Caco-2 (cell line): ENCODE results near the gene KCNA10. TPM values are rescaled to one million over a fixed set of nuclear protein-coding genes. Genes with fewer than 3 reads are reported as not detected.

Experiments used
- BruUV-seq: library from RNA; stranded (reverse); fragments of 400-500 nt; replicated peaks from 2 replicates; lab custom pipeline; 2021; lab: Mats Ljungman, UMichigan
- CTCF ChIA-PET: fragments of 300-600 bp; sonication (Branson Sonifier 250); formaldehyde crosslinking; loops from one replicate; lab custom pipeline; 2022; ENCODE audit warnings: antibody characterized with exemption; lab: Charles Lee
- POLR2A ChIA-PET: fragments of 300-600 bp; sonication (Branson Sonifier 250); formaldehyde crosslinking; loops from one replicate; lab custom pipeline; 2022; ENCODE audit warnings: antibody characterized with exemption; lab: Charles Lee
- DNase-seq, 2 experiments: peaks; one replicate each; pipeline versions ENCODE4 v3.0.0 to v3.0.0-alpha.2; 2020 to 2022
- H3K27me3 ChIP-seq: replicated peaks from 2 replicates; pipeline ENCODE4 v1.6.0; 2011; ENCODE audit warnings: low read length; ENCODE audit not compliant: control insufficient read depth, insufficient read depth
- H3K36me3 ChIP-seq: 2 replicates; pipeline ENCODE4 v1.5.1; 2011; ENCODE audit warnings: low read length; ENCODE audit not compliant: control insufficient read depth, insufficient read depth
- H3K4me1 ChIP-seq: fragments of 250-450 bp; sonication (Bioruptor Pico); 2 replicates; pipeline ENCODE4 v1.5.1; 2020; ENCODE audit warnings: mild to moderate bottlenecking
- H3K4me3 ChIP-seq: 2 replicates; pipeline ENCODE4 v1.5.1; 2011; ENCODE audit warnings: low read depth, mild to moderate bottlenecking, control low read depth, low read length
- H3K9me3 ChIP-seq: fragments of 250-450 bp; sonication (Bioruptor Pico); 2 replicates; pipeline ENCODE4 v1.5.1; 2020; ENCODE audit warnings: mild to moderate bottlenecking, moderate library complexity
- H3K27ac Mint-ChIP-seq: one replicate; pipeline ENCODE4 v1.8.0; 2022; ENCODE audit warnings: mixed read lengths; ENCODE audit not compliant: unreplicated experiment
- H3K27me3 Mint-ChIP-seq: one replicate; pipeline ENCODE4 v1.8.0; 2022; ENCODE audit warnings: mixed read lengths; ENCODE audit not compliant: insufficient read depth, unreplicated experiment
- H3K36me3 Mint-ChIP-seq: one replicate; pipeline ENCODE4 v1.8.0; 2022; ENCODE audit warnings: mild to moderate bottlenecking, mixed read lengths; ENCODE audit not compliant: insufficient read depth, unreplicated experiment
- H3K4me1 Mint-ChIP-seq: one replicate; pipeline ENCODE4 v1.8.0; 2022; ENCODE audit warnings: low read depth, mixed read lengths; ENCODE audit not compliant: unreplicated experiment
- H3K4me3 Mint-ChIP-seq: one replicate; pipeline ENCODE4 v1.8.0; 2022; ENCODE audit warnings: mild to moderate bottlenecking, moderate library complexity, mixed read lengths; ENCODE audit not compliant: unreplicated experiment
- H3K9me3 Mint-ChIP-seq: one replicate; pipeline ENCODE4 v1.8.0; 2022; ENCODE audit warnings: mixed read lengths; ENCODE audit not compliant: unreplicated experiment
- intact Hi-C: fragments of 100-400 bp; cut with micrococcal nuclease; formaldehyde crosslinking; loops from one replicate; pipeline ENCODE4 v1.10.0; 2022; ENCODE audit not compliant: unreplicated experiment
- total RNA-seq: library from RNA; stranded (reverse); gene quantifications from 2 replicates; pipeline ENCODE4 v1.2.3, GENCODE V29; 2022
- TF ChIP-seq, protein P1 (sequence below), 2 experiments: fragments of 200-600 bp in 1 of 2; IDR thresholded peaks; 1 replicate in 1 of 2; 2 replicates in 1 of 2; pipeline versions ENCODE4 v1.5.1 to v1.8.0; 2011 to 2022; ENCODE audit warnings: antibody characterized with exemption in 1 of 2, control low read depth in 1 of 2, inconsistent platforms in 1 of 2, low read depth in 1 of 2, low read length in 1 of 2, mild to moderate bottlenecking in 1 of 2, moderate library complexity in 1 of 2; ENCODE audit not compliant: insufficient read depth in 1 of 2, severe bottlenecking in 1 of 2, unreplicated experiment in 1 of 2

The KCNA10 gene
- total RNA-seq, 1 experiment from 2014 or later = not detected

DNA sequence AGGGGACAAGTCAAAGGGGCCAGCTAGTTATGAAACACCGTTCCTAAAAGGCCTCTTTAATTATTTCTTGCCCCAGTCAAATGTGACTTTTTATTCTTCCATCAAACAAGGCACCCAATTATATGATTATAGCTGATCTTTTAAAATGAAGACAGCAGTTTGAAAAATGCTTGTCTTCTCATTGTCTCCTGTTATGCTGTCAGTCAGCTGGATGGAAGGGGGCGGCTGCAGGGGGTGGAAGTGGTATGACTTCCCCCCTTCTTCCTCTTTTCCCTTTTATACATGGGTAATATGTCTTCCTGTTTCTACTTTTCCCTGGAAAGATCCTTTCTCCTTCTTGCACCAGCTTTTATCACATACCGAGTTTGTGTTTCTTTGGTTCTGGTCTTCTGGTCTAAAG lies 25.8 kb upstream of the KCNA10 start:
- Histone ChIP-seq H3K4me1 (no peaks in the 10 kb centered on the region), H3K4me3 (no peak overlapping the region), H3K36me3 (no peaks in the 10 kb centered on the region), H3K9me3 (no peaks in the 10 kb centered on the region), H3K27me3 (no peaks in the 10 kb centered on the region)
- H3K9me3 Mint-ChIP-seq = no peaks in the 10 kb centered on the region
- no peaks in the 10 kb centered on the region for H3K36me3 Mint-ChIP-seq
- H3K27me3 Mint-ChIP-seq = peaks cover 21% of the 10 kb centered on the region
- intact Hi-C loops = no loop called here
- no peak overlapping the region for H3K27ac Mint-ChIP-seq
- H3K4me1 Mint-ChIP-seq = no peaks in the 10 kb centered on the region
- H3K4me3 Mint-ChIP-seq = no peak overlapping the region
- POLR2A ChIA-PET = no interaction called here
- CTCF ChIA-PET = no interaction called here
- BruUV-seq = no TSS peak
- TF ChIP-seq, protein P1, sequence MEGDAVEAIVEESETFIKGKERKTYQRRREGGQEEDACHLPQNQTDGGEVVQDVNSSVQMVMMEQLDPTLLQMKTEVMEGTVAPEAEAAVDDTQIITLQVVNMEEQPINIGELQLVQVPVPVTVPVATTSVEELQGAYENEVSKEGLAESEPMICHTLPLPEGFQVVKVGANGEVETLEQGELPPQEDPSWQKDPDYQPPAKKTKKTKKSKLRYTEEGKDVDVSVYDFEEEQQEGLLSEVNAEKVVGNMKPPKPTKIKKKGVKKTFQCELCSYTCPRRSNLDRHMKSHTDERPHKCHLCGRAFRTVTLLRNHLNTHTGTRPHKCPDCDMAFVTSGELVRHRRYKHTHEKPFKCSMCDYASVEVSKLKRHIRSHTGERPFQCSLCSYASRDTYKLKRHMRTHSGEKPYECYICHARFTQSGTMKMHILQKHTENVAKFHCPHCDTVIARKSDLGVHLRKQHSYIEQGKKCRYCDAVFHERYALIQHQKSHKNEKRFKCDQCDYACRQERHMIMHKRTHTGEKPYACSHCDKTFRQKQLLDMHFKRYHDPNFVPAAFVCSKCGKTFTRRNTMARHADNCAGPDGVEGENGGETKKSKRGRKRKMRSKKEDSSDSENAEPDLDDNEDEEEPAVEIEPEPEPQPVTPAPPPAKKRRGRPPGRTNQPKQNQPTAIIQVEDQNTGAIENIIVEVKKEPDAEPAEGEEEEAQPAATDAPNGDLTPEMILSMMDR (IDR thresholded peaks at IDR 0.05; ENCODE audit: insufficient read depth in 1 of 2, low read depth in 1 of 2, low read length in 1 of 2, severe bottlenecking in 1 of 2, unreplicated experiment in 1 of 2) = no peak
- no peak for DNase-seq

DNA sequence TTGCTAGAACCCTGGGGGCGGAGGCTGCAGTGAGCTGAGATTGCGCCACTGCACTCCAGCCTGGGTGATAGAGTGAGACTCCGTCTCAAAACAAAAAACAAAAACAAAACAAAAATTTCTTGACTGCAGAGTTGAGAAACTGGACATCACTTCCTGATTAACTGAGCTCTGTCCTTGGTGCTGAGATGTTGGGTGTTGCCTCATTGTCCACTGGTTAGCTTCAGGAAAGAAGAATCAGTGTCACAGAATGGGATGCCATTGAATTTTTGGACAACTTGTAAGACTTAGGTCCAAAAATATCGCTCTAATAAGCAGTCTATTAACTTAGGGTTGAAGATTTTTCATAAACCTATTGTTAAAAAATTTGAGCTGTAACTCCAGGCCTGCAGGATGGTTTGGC lies 23.8 kb upstream of the KCNA10 start:
- TF ChIP-seq, protein P1 (IDR thresholded peaks at IDR 0.05; ENCODE audit: insufficient read depth in 1 of 2, low read depth in 1 of 2, low read length in 1 of 2, severe bottlenecking in 1 of 2, unreplicated experiment in 1 of 2) = no peak
- peak in 1 of 2 experiments; percentile 39 for DNase-seq
- CTCF ChIA-PET = no interaction called here
- no peaks in the 10 kb centered on the region for H3K27me3 ChIP-seq
- H3K4me1 ChIP-seq = no peaks in the 10 kb centered on the region
- H3K4me3 ChIP-seq = no peak overlapping the region
- Mint-ChIP-seq H3K27ac (no peak overlapping the region), H3K27me3 (peaks cover 16% of the 10 kb centered on the region), H3K4me3 (no peak overlapping the region), H3K4me1 (no peaks in the 10 kb centered on the region), H3K36me3 (no peaks in the 10 kb centered on the region), H3K9me3 (no peaks in the 10 kb centered on the region)
- POLR2A ChIA-PET = no interaction called here
- BruUV-seq = no TSS peak
- no peaks in the 10 kb centered on the region for H3K9me3 ChIP-seq
- intact Hi-C loops = no loop called here
- no peaks in the 10 kb centered on the region for H3K36me3 ChIP-seq

DNA sequence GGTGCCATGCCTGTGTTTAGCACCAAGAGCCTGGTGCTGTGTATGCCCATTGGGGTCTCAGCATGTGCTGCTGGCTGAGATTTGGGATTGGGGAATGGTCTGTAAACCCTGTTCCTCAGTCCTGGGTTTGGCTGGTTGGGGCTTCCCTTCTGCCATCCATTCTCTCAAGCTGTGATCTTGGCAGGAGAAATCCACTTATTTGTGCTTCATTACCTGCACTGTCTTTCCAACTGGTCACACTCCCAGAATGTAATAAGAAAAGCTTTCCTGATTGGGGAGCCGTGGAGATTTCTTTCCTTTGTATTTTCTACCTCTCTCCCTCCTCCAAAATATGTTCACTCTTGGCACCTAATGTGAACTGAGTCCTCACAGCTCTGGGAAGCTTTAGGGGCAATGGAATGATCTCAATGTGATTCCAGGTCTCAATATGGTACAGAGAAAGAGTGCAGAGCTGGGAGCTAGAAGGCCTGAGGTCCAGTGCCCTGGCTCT lies 23.0 kb upstream of the KCNA10 start:
- BruUV-seq = no TSS peak
- no peak overlapping the region for H3K4me3 Mint-ChIP-seq
- Histone ChIP-seq H3K27me3 (no peaks in the 10 kb centered on the region), H3K36me3 (no peaks in the 10 kb centered on the region), H3K9me3 (no peaks in the 10 kb centered on the region), H3K4me1 (no peaks in the 10 kb centered on the region), H3K4me3 (no peak overlapping the region)
- POLR2A ChIA-PET = no interaction called here
- H3K4me1 Mint-ChIP-seq = no peaks in the 10 kb centered on the region
- intact Hi-C loops = no loop called here
- H3K9me3 Mint-ChIP-seq = no peaks in the 10 kb centered on the region
- CTCF ChIA-PET = no interaction called here
- H3K36me3 Mint-ChIP-seq = no peaks in the 10 kb centered on the region
- H3K27ac Mint-ChIP-seq = no peak overlapping the region
- H3K27me3 Mint-ChIP-seq = peaks cover 16% of the 10 kb centered on the region
- no peak for DNase-seq
- TF ChIP-seq, protein P1 (IDR thresholded peaks at IDR 0.05; ENCODE audit: insufficient read depth in 1 of 2, low read depth in 1 of 2, low read length in 1 of 2, severe bottlenecking in 1 of 2, unreplicated experiment in 1 of 2) = no peak
